ENCODE measurements around the gene ROR1. TPM values are rescaled to one million over a fixed set of nuclear protein-coding genes. Genes with fewer than 3 reads are reported as not detected.

The ROR1 gene
- total and polyA plus RNA-seq, 2 of the 4 experiments (the other 2 are of a cell fraction), result 4.4 to 10.0 TPM

GRCh38 chr1:63966016-63966415, 192.2 kb downstream of the ROR1 start:
- POLR2A ChIA-PET (ENCODE audit: unreplicated experiment), result no interaction called here
- Histone ChIP-seq H3K9me3 (ENCODE audit: control insufficient read depth, insufficient read depth, low read length) (no peaks in the 10 kb centered on the region), H4K5ac (ENCODE audit: low read depth, low read length) (no peak overlapping the region), H3K56ac (ENCODE audit: extremely low read depth, insufficient read depth, low read length) (no peak overlapping the region), H2BK20ac (ENCODE audit: low read depth, low read length) (no peak overlapping the region), H3K4me1 (ENCODE audit: control insufficient read depth, insufficient read depth, low read length) (peaks cover 10% of the 10 kb centered on the region; the same call in 1 of the 2 replicates), H3K4me3 (ENCODE audit: insufficient read depth, low read depth, low read length) (no peak overlapping the region), H3K27ac (ENCODE audit: insufficient read depth, low read length) (no peak overlapping the region), H3K4me2 (ENCODE audit: low read depth, low read length) (no peak overlapping the region), H2AK9ac (replicated peaks; ENCODE audit: low read depth, low read length, poor library complexity) (no peak overlapping the region), H4K8ac (ENCODE audit: low read depth in 2 of 2, low read length in 2 of 2) (no peak overlapping the region), H2AFZ (replicated peaks; ENCODE audit: low read length, poor library complexity) (no peak overlapping the region), H4K91ac (ENCODE audit: insufficient read depth, low read depth, low read length) (no peak overlapping the region), H2BK5ac (ENCODE audit: low read depth, low read length, poor library complexity, severe bottlenecking) (no peak overlapping the region), H3K9ac (ENCODE audit: low read depth, low read length) (no peak overlapping the region), H2AK5ac (ENCODE audit: low read depth, low read length) (no peak overlapping the region), H3K79me1 (ENCODE audit: low read depth in 1 of 2, low read length in 2 of 2) (no peaks in the 10 kb centered on the region), H3K23ac (ENCODE audit: low read depth, low read length) (no peak overlapping the region), H3K4ac (ENCODE audit: low read depth, low read length) (no peak overlapping the region), H3K9me1 (ENCODE audit: insufficient read depth, low read length) (peaks cover 4% of the 10 kb centered on the region; the same call in 1 of the 2 replicates), H2BK120ac (ENCODE audit: low read depth, low read length) (no peak overlapping the region), H3K27me3 (ENCODE audit: control insufficient read depth, insufficient read depth, low read length) (no peaks in the 10 kb centered on the region; the same call in 1 of the 2 replicates), H2BK15ac (ENCODE audit: low read depth, low read length) (no peak overlapping the region), H3K36me3 (ENCODE audit: control insufficient read depth, insufficient read depth, low read length) (no peaks in the 10 kb centered on the region), H3K18ac (ENCODE audit: low read depth, low read length) (no peak overlapping the region), H3K14ac (replicated peaks; ENCODE audit: low read depth, low read length) (no peak overlapping the region), H4K20me1 (ENCODE audit: insufficient read depth, low read length) (peaks cover 3% of the 10 kb centered on the region; the same call in 1 of the 2 replicates)
- intact Hi-C loops (cut with micrococcal nuclease) (no loop called here), dilution Hi-C loops (cut with HindIII; ENCODE audit: low sequenced_read_pairs, unreplicated experiment) (no loop called here), in situ Hi-C loops (cut with MboI; ENCODE audit: low sequenced_read_pairs) (no loop called here)
- no TSS peak for BruUV-seq (replicated peaks)
- ATAC-seq (ENCODE audit: low read depth) (no peak), DNase-seq (no peak)
- CTCF ChIA-PET, result no interaction called here
- TF ChIP-seq, protein P1, sequence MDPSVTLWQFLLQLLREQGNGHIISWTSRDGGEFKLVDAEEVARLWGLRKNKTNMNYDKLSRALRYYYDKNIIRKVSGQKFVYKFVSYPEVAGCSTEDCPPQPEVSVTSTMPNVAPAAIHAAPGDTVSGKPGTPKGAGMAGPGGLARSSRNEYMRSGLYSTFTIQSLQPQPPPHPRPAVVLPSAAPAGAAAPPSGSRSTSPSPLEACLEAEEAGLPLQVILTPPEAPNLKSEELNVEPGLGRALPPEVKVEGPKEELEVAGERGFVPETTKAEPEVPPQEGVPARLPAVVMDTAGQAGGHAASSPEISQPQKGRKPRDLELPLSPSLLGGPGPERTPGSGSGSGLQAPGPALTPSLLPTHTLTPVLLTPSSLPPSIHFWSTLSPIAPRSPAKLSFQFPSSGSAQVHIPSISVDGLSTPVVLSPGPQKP (IDR thresholded peaks at IDR 0.05; ENCODE audit: borderline replicate concordance, low read depth, low read length), result no peak
- TF ChIP-seq, protein P2, sequence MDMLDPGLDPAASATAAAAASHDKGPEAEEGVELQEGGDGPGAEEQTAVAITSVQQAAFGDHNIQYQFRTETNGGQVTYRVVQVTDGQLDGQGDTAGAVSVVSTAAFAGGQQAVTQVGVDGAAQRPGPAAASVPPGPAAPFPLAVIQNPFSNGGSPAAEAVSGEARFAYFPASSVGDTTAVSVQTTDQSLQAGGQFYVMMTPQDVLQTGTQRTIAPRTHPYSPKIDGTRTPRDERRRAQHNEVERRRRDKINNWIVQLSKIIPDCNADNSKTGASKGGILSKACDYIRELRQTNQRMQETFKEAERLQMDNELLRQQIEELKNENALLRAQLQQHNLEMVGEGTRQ (IDR thresholded peaks at IDR 0.05; ENCODE audit: low read depth, low read length), result no peak
- no peak for TF ChIP-seq MAZ (IDR thresholded peaks at IDR 0.05; ENCODE audit: borderline replicate concordance, low read depth, low read length)
- TF ChIP-seq FOS (IDR thresholded peaks at IDR 0.05; ENCODE audit: low read depth, low read length), result no peak
- 96% methylated on average over 5 of the region's 12 CpGs; no CpG with 5 or more reads in 1 of the 2 experiments for WGBS, 2 experiments (ENCODE audit: extremely low coverage in 2 of 2, insufficient read length in 1 of 2)
